KBM-7 (cell line): Measurements from ENCODE around the gene ZNF423.

Source experiments
- DNase-seq: peaks from one replicate; pipeline ENCODE4 v3.0.0-alpha.2; 2015
- in situ Hi-C: fragments of 300-500 bp; cut with MboI; formaldehyde crosslinking; loops from 2 replicates; pipeline ENCODE4 v1.14.3; 2020; ENCODE audit warnings: low sequenced_read_pairs, low pct_unique_long_range_greater_than_20kb, mixed read lengths

Gene ZNF423

GRCh38 chr16:49440156-49441065 lies 415.5 kb downstream of the ZNF423 start:
- in situ Hi-C loops = no loop called here
- no peak for DNase-seq

GRCh38 chr16:49439676-49440075 lies 416.2 kb downstream of the ZNF423 start:
- DNase-seq = no peak
- in situ Hi-C loops = no loop called here

- DNase-seq = no peak
- in situ Hi-C loops = no loop called here
Measured at GRCh38 chr16:49439050-49439449, 416.9 kb downstream of the ZNF423 start.
